Caco-2 (cell line): ENCODE data around the gene CEP55. TPM values are rescaled to one million over a fixed set of nuclear protein-coding genes. Genes with fewer than 3 reads are reported as not detected.

ENCODE experiments used
- BruUV-seq: library from RNA; stranded (reverse); fragments of 400-500 nt; replicated peaks from 2 replicates; lab custom pipeline; 2021; lab: Mats Ljungman, UMichigan
- CTCF ChIA-PET: fragments of 300-600 bp; sonication (Branson Sonifier 250); formaldehyde crosslinking; loops from one replicate; lab custom pipeline; 2022; ENCODE audit warnings: antibody characterized with exemption; lab: Charles Lee
- POLR2A ChIA-PET: fragments of 300-600 bp; sonication (Branson Sonifier 250); formaldehyde crosslinking; loops from one replicate; lab custom pipeline; 2022; ENCODE audit warnings: antibody characterized with exemption; lab: Charles Lee
- DNase-seq, 2 experiments: peaks; one replicate each; pipeline versions ENCODE4 v3.0.0 to v3.0.0-alpha.2; 2020 to 2022
- H3K27me3 ChIP-seq: replicated peaks from 2 replicates; pipeline ENCODE4 v1.6.0; 2011; ENCODE audit warnings: low read length; ENCODE audit not compliant: control insufficient read depth, insufficient read depth
- H3K36me3 ChIP-seq: 2 replicates; pipeline ENCODE4 v1.5.1; 2011; ENCODE audit warnings: low read length; ENCODE audit not compliant: control insufficient read depth, insufficient read depth
- H3K4me1 ChIP-seq: fragments of 250-450 bp; sonication (Bioruptor Pico); 2 replicates; pipeline ENCODE4 v1.5.1; 2020; ENCODE audit warnings: mild to moderate bottlenecking
- H3K4me3 ChIP-seq: 2 replicates; pipeline ENCODE4 v1.5.1; 2011; ENCODE audit warnings: low read depth, mild to moderate bottlenecking, control low read depth, low read length
- H3K9me3 ChIP-seq: fragments of 250-450 bp; sonication (Bioruptor Pico); 2 replicates; pipeline ENCODE4 v1.5.1; 2020; ENCODE audit warnings: mild to moderate bottlenecking, moderate library complexity
- H3K27ac Mint-ChIP-seq: one replicate; pipeline ENCODE4 v1.8.0; 2022; ENCODE audit warnings: mixed read lengths; ENCODE audit not compliant: unreplicated experiment
- H3K27me3 Mint-ChIP-seq: one replicate; pipeline ENCODE4 v1.8.0; 2022; ENCODE audit warnings: mixed read lengths; ENCODE audit not compliant: insufficient read depth, unreplicated experiment
- H3K36me3 Mint-ChIP-seq: one replicate; pipeline ENCODE4 v1.8.0; 2022; ENCODE audit warnings: mild to moderate bottlenecking, mixed read lengths; ENCODE audit not compliant: insufficient read depth, unreplicated experiment
- H3K4me1 Mint-ChIP-seq: one replicate; pipeline ENCODE4 v1.8.0; 2022; ENCODE audit warnings: low read depth, mixed read lengths; ENCODE audit not compliant: unreplicated experiment
- H3K4me3 Mint-ChIP-seq: one replicate; pipeline ENCODE4 v1.8.0; 2022; ENCODE audit warnings: mild to moderate bottlenecking, moderate library complexity, mixed read lengths; ENCODE audit not compliant: unreplicated experiment
- H3K9me3 Mint-ChIP-seq: one replicate; pipeline ENCODE4 v1.8.0; 2022; ENCODE audit warnings: mixed read lengths; ENCODE audit not compliant: unreplicated experiment
- intact Hi-C: fragments of 100-400 bp; cut with micrococcal nuclease; formaldehyde crosslinking; loops from one replicate; pipeline ENCODE4 v1.10.0; 2022; ENCODE audit not compliant: unreplicated experiment
- total RNA-seq: library from RNA; stranded (reverse); gene quantifications from 2 replicates; pipeline ENCODE4 v1.2.3, GENCODE V29; 2022
- TF ChIP-seq, protein P1 (sequence below), 2 experiments: fragments of 200-600 bp in 1 of 2; IDR thresholded peaks; 1 replicate in 1 of 2; 2 replicates in 1 of 2; pipeline versions ENCODE4 v1.5.1 to v1.8.0; 2011 to 2022; ENCODE audit warnings: antibody characterized with exemption in 1 of 2, control low read depth in 1 of 2, inconsistent platforms in 1 of 2, low read depth in 1 of 2, low read length in 1 of 2, mild to moderate bottlenecking in 1 of 2, moderate library complexity in 1 of 2; ENCODE audit not compliant: insufficient read depth in 1 of 2, severe bottlenecking in 1 of 2, unreplicated experiment in 1 of 2

Gene CEP55
- total RNA-seq, 1 experiment from 2014 or later = 65.3 TPM

DNA sequence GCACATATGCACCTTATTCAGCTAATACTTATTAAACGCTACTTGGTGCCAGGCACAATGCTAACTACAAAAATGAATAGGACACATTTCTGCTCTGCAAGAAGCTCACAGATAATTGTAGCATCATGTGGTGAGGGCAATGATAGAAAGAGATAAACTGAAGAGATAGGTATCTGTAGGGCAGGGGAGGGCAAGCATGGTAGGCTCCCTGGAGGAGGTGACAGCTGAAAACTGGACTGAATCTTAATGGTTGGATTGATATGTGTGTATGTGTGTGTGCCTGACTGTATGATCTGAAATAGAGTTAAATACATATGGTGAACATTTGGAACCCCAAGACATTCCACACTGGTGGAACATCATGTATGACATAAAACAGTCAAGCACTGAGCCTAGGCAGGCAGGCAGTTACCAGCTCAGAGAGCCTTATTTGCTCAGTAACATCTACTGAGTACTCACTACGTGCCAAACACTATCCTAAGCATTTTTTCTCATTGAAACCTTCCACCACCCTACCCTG lies 4.8 kb upstream of the CEP55 start:
- Mint-ChIP-seq H3K27me3 (no peaks in the 10 kb centered on the region), H3K36me3 (peaks cover 3% of the 10 kb centered on the region), H3K4me1 (peaks cover 39% of the 10 kb centered on the region), H3K27ac (no peak overlapping the region), H3K9me3 (peaks cover 10% of the 10 kb centered on the region), H3K4me3 (no peak overlapping the region)
- Histone ChIP-seq H3K4me1 (peaks cover 26% of the 10 kb centered on the region), H3K36me3 (no peaks in the 10 kb centered on the region), H3K4me3 (no peak overlapping the region), H3K27me3 (no peaks in the 10 kb centered on the region), H3K9me3 (no peaks in the 10 kb centered on the region)
- intact Hi-C loops = no loop called here
- ChIA-PET POLR2A (no interaction called here), CTCF (interaction anchor here (1.4 kb wide), 1 partner anchor 10 kb away, joined by 4 read pairs; the partner anchor contains the start of gene MYOF)
- DNase-seq = no peak
- TF ChIP-seq, protein P1, sequence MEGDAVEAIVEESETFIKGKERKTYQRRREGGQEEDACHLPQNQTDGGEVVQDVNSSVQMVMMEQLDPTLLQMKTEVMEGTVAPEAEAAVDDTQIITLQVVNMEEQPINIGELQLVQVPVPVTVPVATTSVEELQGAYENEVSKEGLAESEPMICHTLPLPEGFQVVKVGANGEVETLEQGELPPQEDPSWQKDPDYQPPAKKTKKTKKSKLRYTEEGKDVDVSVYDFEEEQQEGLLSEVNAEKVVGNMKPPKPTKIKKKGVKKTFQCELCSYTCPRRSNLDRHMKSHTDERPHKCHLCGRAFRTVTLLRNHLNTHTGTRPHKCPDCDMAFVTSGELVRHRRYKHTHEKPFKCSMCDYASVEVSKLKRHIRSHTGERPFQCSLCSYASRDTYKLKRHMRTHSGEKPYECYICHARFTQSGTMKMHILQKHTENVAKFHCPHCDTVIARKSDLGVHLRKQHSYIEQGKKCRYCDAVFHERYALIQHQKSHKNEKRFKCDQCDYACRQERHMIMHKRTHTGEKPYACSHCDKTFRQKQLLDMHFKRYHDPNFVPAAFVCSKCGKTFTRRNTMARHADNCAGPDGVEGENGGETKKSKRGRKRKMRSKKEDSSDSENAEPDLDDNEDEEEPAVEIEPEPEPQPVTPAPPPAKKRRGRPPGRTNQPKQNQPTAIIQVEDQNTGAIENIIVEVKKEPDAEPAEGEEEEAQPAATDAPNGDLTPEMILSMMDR (IDR thresholded peaks at IDR 0.05; ENCODE audit: insufficient read depth in 1 of 2, low read depth in 1 of 2, low read length in 1 of 2, severe bottlenecking in 1 of 2, unreplicated experiment in 1 of 2) = no peak
- no TSS peak for BruUV-seq

DNA sequence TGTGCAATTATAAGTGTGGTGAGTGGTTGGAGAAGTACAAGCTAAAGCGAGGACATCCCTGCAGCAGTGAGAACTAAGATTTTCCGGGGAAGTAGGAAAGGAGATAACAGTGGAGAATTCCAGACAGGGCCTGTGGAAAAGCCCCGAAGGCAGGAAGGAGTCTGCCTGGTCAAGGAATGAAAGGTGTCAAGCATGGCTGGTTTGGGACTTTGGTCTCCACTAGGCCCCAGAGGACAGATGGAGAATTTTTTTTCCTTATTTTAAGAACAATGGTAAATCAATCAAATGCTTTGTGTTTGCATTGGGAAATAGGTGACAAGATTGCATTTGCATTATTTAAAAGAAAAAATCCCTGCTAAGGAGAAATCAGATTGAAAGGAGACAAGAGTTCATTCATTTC lies 3.2 kb upstream of the CEP55 start:
- Histone ChIP-seq H3K4me1 (peaks cover 26% of the 10 kb centered on the region), H3K36me3 (no peaks in the 10 kb centered on the region), H3K4me3 (no peak overlapping the region), H3K9me3 (no peaks in the 10 kb centered on the region), H3K27me3 (no peaks in the 10 kb centered on the region)
- BruUV-seq = no TSS peak
- CTCF ChIA-PET = interaction anchor here (0.7 kb wide), 3 partner anchors 18 to 662 kb away, joined by 5 to 8 read pairs (median 6); no protein-coding TSS in a partner anchor
- TF ChIP-seq, protein P1 (IDR thresholded peaks at IDR 0.05; ENCODE audit: insufficient read depth in 1 of 2, low read depth in 1 of 2, low read length in 1 of 2, severe bottlenecking in 1 of 2, unreplicated experiment in 1 of 2) = peak; percentile 14 to 22
- H3K9me3 Mint-ChIP-seq = peaks cover 10% of the 10 kb centered on the region
- peak; percentile 59 to 69 for DNase-seq
- peaks cover 16% of the 10 kb centered on the region for H3K36me3 Mint-ChIP-seq
- POLR2A ChIA-PET = no interaction called here
- intact Hi-C loops = no loop called here
- no peaks in the 10 kb centered on the region for H3K27me3 Mint-ChIP-seq
- H3K27ac Mint-ChIP-seq = peak overlapping the region; percentile 10
- no peak overlapping the region for H3K4me3 Mint-ChIP-seq
- H3K4me1 Mint-ChIP-seq = peaks cover 40% of the 10 kb centered on the region

DNA sequence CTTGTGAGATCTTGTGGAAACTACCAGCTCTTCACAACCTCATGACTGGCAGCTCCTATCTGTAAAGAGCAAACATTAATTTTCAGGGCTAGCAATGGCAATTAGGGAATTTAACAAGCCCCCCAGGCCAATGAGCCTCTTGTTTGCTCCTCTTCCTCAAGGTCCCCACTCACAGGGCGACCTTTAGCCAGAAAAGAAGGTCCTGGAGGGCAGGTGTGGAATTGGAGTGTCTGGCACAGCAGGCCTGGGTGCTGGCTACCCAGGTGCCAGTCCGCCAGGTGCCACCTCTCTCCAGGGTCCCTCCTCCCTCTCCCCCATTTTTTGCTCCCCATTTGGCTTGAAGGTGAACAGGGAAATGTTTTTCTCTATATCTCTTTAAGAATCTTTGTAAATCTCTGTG lies 1.9 kb upstream of the CEP55 start:
- H3K27ac Mint-ChIP-seq = no peak overlapping the region

More for the DNA sequence above, 1.9 kb upstream of the CEP55 start:
- Histone ChIP-seq H3K36me3 (no peaks in the 10 kb centered on the region), H3K4me3 (no peak overlapping the region), H3K4me1 (peaks cover 26% of the 10 kb centered on the region), H3K9me3 (no peaks in the 10 kb centered on the region), H3K27me3 (no peaks in the 10 kb centered on the region)
- POLR2A ChIA-PET = interaction anchor here (1.0 kb wide), 1 partner anchor 36 kb away, joined by 5 read pairs; no protein-coding TSS in a partner anchor
- no peaks in the 10 kb centered on the region for H3K27me3 Mint-ChIP-seq
- BruUV-seq = no TSS peak
- DNase-seq = no peak
- TF ChIP-seq, protein P1 (IDR thresholded peaks at IDR 0.05; ENCODE audit: insufficient read depth in 1 of 2, low read depth in 1 of 2, low read length in 1 of 2, severe bottlenecking in 1 of 2, unreplicated experiment in 1 of 2) = no peak
- CTCF ChIA-PET = interaction anchor here (0.6 to 1.6 kb wide), 4 partner anchors 9 to 118 kb away, joined by 4 to 5 read pairs (median 4); no protein-coding TSS in a partner anchor
- intact Hi-C loops = no loop called here
- peaks cover 29% of the 10 kb centered on the region for H3K36me3 Mint-ChIP-seq
- peaks cover 44% of the 10 kb centered on the region for H3K4me1 Mint-ChIP-seq
- H3K9me3 Mint-ChIP-seq = no peaks in the 10 kb centered on the region
- no peak overlapping the region for H3K4me3 Mint-ChIP-seq
